ENCODE results near the gene ISG20L2. TPM values are rescaled to one million over a fixed set of nuclear protein-coding genes. Genes with fewer than 3 reads are reported as not detected.

The ISG20L2 gene
- total RNA-seq, 4 donors from 2014 or later, result 3.6 to 24.8 (median 10.2) TPM

DNA sequence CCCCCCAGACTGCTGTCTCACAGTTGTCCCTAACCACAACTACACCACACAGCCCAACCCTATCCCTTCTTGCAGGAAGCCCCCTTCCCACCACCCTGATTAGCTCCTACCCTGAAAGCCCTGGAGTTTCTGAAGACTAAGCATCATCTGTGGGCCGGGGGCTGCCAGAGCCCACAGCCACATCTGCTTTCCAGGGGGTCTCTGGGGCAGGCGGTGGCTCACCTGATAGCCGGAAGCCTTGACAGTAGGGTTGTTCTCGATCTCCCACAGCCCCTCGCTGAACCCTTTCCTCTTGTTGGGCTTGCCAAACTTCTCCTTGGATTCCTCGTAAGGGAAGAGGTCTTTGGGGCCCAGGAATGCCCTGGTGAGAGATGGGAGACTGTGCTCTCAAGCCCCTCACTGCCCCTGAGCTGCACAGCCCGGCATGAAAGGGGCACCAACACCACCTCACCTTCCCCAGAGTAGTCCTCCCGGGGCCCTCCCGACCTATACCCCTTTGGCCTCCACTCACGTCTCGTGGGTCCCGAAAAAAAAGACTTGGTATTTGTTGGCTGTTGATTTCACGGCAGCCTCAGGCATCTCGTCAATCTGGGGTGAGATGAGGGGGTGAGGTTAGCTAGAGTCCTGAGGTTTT is 16.3 kb upstream of the ISG20L2 start:
- H3K4me3 ChIP-seq, result no peak overlapping the region
- no peaks in the 10 kb centered on the region for H3K27me3 ChIP-seq
- H3K4me1 ChIP-seq, result peaks cover 0 to 7% of the 10 kb centered on the region in 2 donors
- no peaks in the 10 kb centered on the region for H3K36me3 ChIP-seq
- intact Hi-C loops (cut with DNase I; ENCODE audit: low total_unique reads), result no loop called here
- peak overlapping the region; percentile 29 to 99 for H3K27ac ChIP-seq
- DNase-seq, result no peak
- TF ChIP-seq, protein P1, sequence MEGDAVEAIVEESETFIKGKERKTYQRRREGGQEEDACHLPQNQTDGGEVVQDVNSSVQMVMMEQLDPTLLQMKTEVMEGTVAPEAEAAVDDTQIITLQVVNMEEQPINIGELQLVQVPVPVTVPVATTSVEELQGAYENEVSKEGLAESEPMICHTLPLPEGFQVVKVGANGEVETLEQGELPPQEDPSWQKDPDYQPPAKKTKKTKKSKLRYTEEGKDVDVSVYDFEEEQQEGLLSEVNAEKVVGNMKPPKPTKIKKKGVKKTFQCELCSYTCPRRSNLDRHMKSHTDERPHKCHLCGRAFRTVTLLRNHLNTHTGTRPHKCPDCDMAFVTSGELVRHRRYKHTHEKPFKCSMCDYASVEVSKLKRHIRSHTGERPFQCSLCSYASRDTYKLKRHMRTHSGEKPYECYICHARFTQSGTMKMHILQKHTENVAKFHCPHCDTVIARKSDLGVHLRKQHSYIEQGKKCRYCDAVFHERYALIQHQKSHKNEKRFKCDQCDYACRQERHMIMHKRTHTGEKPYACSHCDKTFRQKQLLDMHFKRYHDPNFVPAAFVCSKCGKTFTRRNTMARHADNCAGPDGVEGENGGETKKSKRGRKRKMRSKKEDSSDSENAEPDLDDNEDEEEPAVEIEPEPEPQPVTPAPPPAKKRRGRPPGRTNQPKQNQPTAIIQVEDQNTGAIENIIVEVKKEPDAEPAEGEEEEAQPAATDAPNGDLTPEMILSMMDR (IDR thresholded peaks at IDR 0.05), result no peak
- no peak for TF ChIP-seq POLR2A (IDR thresholded peaks at IDR 0.05)
- H3K9me3 ChIP-seq, result no peaks in the 10 kb centered on the region

DNA sequence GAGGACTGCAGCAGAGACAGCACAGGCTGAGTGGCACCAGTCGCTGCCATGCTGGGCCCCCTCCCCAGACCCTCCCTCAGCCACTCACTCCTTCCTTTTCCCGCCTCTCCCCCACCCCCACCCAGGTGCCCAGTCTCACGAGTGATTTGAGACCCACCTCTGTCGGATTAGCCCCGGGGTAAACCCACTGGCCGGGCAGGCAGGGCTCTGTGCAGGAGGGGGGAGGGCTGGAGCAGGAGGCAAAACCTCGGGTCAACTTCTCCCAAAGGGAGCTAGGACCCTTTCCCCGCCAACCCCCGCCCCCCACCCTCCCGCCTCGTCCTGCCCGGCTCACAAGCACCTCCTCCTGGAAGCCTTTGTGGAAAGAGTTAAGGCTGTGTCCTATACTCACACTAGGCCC is 15.8 kb upstream of the ISG20L2 start:
- no peaks in the 10 kb centered on the region for H3K27me3 ChIP-seq
- no peak for TF ChIP-seq POLR2A (IDR thresholded peaks at IDR 0.05)
- TF ChIP-seq, protein P1 (IDR thresholded peaks at IDR 0.05), result no peak
- H3K36me3 ChIP-seq, result no peaks in the 10 kb centered on the region
- H3K9me3 ChIP-seq, result no peaks in the 10 kb centered on the region
- intact Hi-C loops (cut with DNase I; ENCODE audit: low total_unique reads), result no loop called here
- no peak overlapping the region for H3K4me3 ChIP-seq
- DNase-seq, result no peak
- peak overlapping the region; percentile 29 to 99 for H3K27ac ChIP-seq
- H3K4me1 ChIP-seq, result peaks cover 0 to 7% of the 10 kb centered on the region in 2 donors

DNA sequence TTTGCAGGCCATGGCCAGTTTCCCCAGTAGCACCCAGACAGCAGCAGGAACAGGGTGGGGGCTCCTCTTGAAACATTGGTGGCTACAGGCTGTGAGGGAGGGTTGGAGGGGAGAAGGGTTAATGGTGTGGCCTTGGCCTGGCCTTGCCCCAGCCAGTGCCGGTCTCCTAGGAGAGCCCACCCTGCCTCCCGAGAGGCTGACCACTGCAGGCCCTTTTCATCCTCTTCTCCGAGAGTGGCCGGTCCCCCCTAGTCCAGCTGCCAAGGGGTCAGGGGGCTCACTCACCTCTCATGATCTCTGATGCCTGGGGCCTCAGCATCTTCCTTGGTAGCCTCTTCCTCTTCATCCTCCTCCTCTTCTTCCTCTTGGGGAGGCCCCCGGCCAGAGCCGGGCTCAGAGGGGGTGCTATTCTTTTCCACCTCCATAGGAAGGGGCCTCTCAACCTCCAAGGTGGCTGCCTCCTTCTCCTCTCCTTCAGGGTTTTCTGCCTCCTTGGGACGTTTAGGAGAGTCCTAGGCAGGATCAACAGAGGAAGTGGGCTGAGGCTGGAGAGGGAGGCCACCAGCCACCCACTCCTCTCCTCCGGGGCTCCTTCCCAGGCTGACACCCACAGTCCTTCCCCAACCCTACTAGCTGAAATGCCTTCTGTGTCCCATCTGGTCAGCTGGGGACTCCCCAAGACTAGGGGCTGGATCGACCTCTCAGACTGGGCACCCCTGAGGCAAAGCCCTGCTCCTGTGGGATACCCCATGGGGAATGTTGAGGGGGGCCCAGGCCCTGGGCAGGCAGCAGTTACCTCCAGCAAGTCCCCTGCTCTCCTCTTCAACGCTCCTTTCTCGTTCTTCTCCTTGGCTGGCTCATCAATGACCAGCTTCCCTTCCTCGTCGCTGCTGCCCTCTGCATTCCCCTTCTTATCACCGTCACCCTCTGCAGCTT is 15.1 kb upstream of the ISG20L2 start:
- H3K4me3 ChIP-seq, result no peak overlapping the region

DNA sequence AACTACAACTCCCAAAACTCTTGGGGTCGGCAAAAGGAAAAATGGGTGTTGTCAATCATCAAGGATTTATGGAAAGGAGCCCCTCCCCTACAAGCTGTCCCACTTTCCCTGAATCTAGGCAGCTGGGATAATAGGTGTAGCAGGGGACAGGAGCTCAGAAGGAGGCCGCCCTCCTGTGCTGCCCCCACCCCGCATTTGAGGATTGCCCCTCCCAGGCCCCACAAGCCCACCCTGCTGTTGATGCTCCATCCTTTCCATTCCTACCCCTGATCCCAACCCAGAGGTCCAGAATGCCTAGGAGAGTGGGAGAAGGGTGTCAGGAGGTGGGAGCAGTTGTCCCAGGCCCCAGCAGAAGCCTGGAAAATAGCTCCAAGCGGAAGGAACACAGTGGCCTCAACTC is 14.2 kb upstream of the ISG20L2 start:
- Histone ChIP-seq H3K27me3 (no peaks in the 10 kb centered on the region), H3K4me1 (peaks cover 0 to 7% of the 10 kb centered on the region in 2 donors), H3K9me3 (no peaks in the 10 kb centered on the region), H3K4me3 (no peak overlapping the region), H3K27ac (no peak overlapping the region), H3K36me3 (no peaks in the 10 kb centered on the region)
- intact Hi-C loops (cut with DNase I; ENCODE audit: low total_unique reads), result no loop called here
- TF ChIP-seq, protein P1 (IDR thresholded peaks at IDR 0.05), result no peak
- TF ChIP-seq POLR2A (IDR thresholded peaks at IDR 0.05), result no peak
- no peak for DNase-seq

More for the DNA sequence above, 15.1 kb upstream of the ISG20L2 start:
- TF ChIP-seq, protein P1 (IDR thresholded peaks at IDR 0.05), result no peak
- TF ChIP-seq POLR2A (IDR thresholded peaks at IDR 0.05), result no peak
- Histone ChIP-seq H3K27me3 (no peaks in the 10 kb centered on the region), H3K36me3 (no peaks in the 10 kb centered on the region), H3K9me3 (no peaks in the 10 kb centered on the region), H3K27ac (no peak overlapping the region), H3K4me1 (peaks cover 0 to 7% of the 10 kb centered on the region in 2 donors)
- intact Hi-C loops (cut with DNase I; ENCODE audit: low total_unique reads), result no loop called here
- no peak for DNase-seq

DNA sequence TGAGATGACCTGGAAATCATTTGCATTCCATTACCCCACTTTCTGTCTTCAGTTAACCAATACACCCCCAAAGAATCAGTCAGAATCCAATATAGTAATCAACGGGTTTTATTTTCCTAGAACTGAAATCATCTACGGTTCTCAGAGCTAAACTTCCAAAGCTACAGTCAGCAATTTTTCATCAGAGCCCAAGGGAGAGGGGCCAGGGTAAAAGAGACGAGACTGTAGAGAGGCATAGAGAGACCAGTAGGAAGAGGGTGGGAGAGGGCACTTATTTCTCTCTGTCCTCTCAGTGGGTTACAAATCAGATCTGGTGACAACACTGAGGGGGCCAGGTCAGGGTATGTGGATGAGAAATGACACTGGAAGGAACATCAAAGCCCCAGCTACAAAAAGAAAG is 13.5 kb upstream of the ISG20L2 start:
- Histone ChIP-seq H3K36me3 (no peaks in the 10 kb centered on the region), H3K4me1 (peaks cover 0 to 7% of the 10 kb centered on the region in 2 donors)
- intact Hi-C loops (cut with DNase I; ENCODE audit: low total_unique reads), result no loop called here

More for the DNA sequence above, 13.5 kb upstream of the ISG20L2 start:
- H3K9me3 ChIP-seq, result no peaks in the 10 kb centered on the region
- no peak overlapping the region for H3K4me3 ChIP-seq
- TF ChIP-seq, protein P1 (IDR thresholded peaks at IDR 0.05), result no peak
- no peak for DNase-seq
- peak overlapping the region; percentile 81 to 87 for H3K27ac ChIP-seq
- H3K27me3 ChIP-seq, result no peaks in the 10 kb centered on the region
